ENCODE data around the gene PPM1M.

The PPM1M gene

DNA sequence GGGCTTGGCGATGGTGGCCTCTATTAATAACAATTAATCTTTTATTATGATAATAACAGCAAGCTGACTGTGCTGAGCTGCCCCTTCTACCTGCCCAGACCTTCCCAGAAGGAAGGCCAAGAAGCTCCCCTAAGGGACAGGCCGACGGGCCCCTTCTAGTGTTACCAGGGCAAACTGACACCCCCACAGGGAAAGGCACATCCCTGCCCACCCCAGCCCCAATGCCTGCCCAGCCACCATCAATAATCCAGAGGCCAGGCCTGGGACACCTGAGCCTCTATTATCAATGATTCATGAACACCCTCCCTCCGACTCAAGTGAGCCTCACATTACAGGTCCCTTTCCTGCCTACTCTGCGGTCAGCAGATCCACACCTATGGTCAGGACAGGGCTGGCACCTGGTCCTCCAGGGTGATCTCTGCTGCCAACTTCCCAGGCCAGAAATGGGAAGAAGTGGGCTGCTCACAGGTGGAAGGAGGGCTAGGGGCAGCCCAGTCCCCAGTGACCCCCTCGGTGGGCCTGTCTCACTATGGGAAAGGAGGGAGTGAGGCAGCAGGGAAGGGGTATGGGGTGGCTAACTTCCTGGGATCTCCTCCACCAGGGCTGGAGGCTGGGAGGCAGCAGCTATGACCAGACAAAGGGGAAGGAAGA is 8.4 kb upstream of the PPM1M start:
- ATAC-seq (replicated peaks; ENCODE audit: extremely low read depth, poor library complexity, severe bottlenecking) (no peak), DNase-seq (ENCODE audit: low spot score in 2 of 2) (no peak)
- H3K9me3 Mint-ChIP-seq: no peaks in the 10 kb centered on the region
- no peaks in the 10 kb centered on the region for H3K27me3 Mint-ChIP-seq
- H3K4me3 Mint-ChIP-seq: peak overlapping the region; percentile 99
- H3K27ac Mint-ChIP-seq (ENCODE audit: low read depth): no peak overlapping the region
- H3K36me3 Mint-ChIP-seq (ENCODE audit: insufficient read depth): peaks cover 24% of the 10 kb centered on the region
- H3K4me1 Mint-ChIP-seq: peaks cover 67% of the 10 kb centered on the region

DNA sequence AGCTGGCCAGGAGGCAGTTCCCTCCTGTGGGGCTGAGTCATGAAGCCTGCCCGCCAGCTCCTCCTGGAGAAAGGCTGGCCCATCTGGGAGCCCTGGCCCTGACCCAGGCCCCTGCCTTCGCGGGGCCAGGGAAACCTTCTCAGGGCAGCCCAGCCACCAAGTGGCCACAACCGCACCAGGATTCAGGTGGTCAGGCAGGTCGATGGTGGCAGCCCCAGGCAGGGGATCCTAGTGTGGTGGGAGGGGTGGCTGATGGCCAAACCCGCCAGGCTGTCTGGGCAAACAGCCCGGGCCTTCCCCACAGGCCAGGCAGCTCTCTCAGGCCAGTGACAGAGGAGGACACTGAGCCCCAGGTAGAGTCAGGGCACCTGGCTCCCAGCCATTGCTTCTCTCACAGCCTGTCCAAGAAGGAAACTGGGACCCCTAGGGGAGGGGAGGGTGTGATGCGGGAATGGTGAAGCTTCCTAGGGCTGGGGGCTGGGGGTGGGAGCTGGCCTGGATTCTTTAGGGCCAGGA is 7.8 kb upstream of the PPM1M start:
- peaks cover 26% of the 10 kb centered on the region for H3K36me3 Mint-ChIP-seq (ENCODE audit: insufficient read depth)
- DNase-seq (ENCODE audit: low spot score in 2 of 2): no peak
- peak overlapping the region; percentile 99 for H3K4me3 Mint-ChIP-seq
- no peak overlapping the region for H3K27ac Mint-ChIP-seq (ENCODE audit: low read depth)
- H3K27me3 Mint-ChIP-seq: no peaks in the 10 kb centered on the region
- no peak for ATAC-seq (replicated peaks; ENCODE audit: extremely low read depth, poor library complexity, severe bottlenecking)
- peaks cover 62% of the 10 kb centered on the region for H3K4me1 Mint-ChIP-seq
- H3K9me3 Mint-ChIP-seq: no peaks in the 10 kb centered on the region

DNA sequence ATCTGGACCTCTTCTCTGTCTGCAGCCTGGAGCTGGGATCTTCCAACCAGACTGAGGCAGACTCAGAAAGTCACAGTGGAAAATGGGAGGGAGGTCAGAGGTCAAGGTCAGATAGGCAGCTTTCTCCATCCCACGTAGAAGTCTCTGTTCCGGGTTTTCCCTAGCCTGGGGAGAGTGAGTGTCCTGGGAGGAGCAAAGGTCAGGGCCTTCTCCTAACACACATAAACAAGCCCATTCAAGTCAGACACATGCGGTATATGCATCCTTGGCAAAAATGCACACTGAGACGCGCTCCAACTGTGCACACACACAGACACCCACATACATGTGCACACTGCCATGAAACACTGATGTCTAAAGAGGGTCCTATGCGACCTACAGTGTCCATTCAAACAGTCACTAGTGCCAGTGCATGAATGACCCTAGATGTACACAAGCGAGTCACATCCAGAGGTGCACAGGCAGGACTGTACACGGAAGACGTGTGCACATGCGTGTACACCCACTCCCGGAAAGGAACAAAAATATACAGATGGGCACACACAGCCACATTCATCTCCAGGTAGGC is 7.3 kb upstream of the PPM1M start:
- H3K27me3 Mint-ChIP-seq: no peaks in the 10 kb centered on the region
- DNase-seq (ENCODE audit: low spot score in 2 of 2): no peak
- H3K4me3 Mint-ChIP-seq: peak overlapping the region; percentile 99
- H3K27ac Mint-ChIP-seq (ENCODE audit: low read depth): peak overlapping the region; percentile 82
- no peaks in the 10 kb centered on the region for H3K9me3 Mint-ChIP-seq
- no peak for ATAC-seq (replicated peaks; ENCODE audit: extremely low read depth, poor library complexity, severe bottlenecking)
- peaks cover 65% of the 10 kb centered on the region for H3K4me1 Mint-ChIP-seq
- H3K36me3 Mint-ChIP-seq (ENCODE audit: insufficient read depth): peaks cover 26% of the 10 kb centered on the region

DNA sequence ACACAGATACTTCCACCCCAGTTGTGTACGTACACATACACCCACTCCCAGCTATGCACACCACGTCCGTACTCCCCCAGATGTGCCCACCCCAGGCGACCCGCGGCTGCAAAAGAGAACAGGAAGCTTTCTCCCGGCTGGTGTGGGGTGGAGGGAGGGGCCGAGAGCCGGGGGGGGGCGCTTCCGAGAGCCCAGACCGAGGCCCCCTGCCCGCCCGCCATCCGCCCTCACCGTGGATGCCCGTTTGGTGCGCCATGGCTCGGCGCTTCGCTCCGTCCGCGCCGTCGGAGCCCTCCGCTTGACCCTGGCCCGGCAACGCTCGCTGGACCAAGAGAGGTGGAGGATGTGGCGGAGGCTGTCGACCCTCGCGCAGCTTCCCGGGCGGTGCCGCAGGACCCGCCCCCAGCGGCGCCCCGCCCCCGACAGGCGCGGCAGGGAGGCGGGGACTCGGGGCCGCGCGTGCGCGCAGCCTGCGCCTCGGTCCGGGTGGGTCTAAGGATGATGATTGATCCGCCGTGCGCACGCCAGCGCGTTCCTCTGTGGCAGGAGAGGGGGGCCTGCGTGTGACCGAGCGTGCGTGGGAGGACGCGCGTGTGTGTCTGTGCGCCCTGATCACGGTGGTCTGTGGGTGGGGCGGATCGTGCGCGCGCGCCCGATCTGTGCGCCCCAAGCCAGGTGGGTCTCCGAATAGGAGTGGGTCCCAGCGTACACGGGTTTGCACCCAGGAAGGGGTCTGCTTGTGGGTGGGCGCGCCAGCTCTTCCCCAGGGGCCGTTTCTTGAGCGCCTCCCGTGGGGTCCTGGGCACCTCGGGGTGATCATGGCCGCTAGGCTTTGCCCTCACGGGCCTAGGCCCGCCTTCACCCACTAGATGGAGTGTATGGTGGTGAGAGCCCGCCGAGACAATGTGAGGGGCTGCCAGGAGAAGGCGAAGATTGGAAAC is 6.5 kb upstream of the PPM1M start, which contains the start of gene TWF2:
TSS of gene TWF2 (minus strand) at position 398 of the 941 bp plus-strand sequence. CDS start at position 256, 142 bp downstream.
- Mint-ChIP-seq H3K36me3 (ENCODE audit: insufficient read depth) (peaks cover 18% of the 10 kb centered on the region), H3K9me3 (no peaks in the 10 kb centered on the region), H3K4me3 (peak within 1 kb of the TSS; percentile 99), H3K4me1 (peaks cover 71% of the 10 kb centered on the region), H3K27ac (ENCODE audit: low read depth) (peak within 1 kb of the TSS; percentile 82), H3K27me3 (no peaks in the 10 kb centered on the region)
- DNase-seq (ENCODE audit: low spot score in 2 of 2): peak; percentile 75 to 77
- ATAC-seq (replicated peaks; ENCODE audit: extremely low read depth, poor library complexity, severe bottlenecking): peak; percentile 82

DNA sequence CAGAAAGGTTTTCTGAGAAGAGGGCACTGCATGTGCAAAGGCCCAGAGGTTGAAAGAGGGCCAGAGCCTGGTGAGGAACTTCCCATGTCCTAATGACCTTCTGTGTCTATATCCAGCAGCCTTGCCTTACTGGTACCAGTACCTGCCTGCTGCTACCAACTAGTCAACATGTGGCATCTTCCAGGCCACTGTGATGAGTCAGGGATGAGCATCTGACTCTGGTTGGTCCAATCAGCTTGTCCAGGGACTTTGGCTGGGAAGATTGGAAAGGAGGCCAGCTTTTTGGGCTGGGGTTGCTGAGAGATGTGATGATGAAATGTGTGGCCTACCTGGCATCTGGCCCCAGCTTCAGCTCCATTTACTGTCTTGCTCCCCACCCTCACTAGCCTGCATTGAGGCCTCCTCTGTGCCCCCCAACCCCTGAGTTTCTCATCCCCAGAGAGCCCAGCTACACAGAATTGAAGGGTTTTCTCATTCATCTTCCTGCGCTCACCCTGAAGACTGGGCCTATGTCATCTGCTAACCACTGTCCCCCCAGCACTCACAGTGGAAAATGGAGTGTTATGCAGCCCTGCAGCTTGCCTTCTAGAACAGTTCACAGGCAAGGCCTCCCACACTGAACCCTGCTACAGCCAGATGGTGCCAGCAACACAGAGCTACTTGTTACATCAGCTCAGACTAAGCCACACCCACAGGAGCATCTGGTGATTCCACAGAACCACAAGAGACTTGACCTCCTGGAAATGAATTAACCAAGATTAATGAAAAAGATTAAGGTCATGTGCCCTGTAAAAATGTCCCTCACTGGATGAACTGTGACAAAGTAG is 5.3 kb upstream of the PPM1M start:
- Mint-ChIP-seq H3K9me3 (no peaks in the 10 kb centered on the region), H3K4me3 (peak overlapping the region; percentile 99), H3K36me3 (ENCODE audit: insufficient read depth) (peaks cover 17% of the 10 kb centered on the region), H3K27ac (ENCODE audit: low read depth) (peak overlapping the region; percentile 82), H3K4me1 (peaks cover 68% of the 10 kb centered on the region), H3K27me3 (no peaks in the 10 kb centered on the region)
- ATAC-seq (replicated peaks; ENCODE audit: extremely low read depth, poor library complexity, severe bottlenecking): no peak
- no peak for DNase-seq (ENCODE audit: low spot score in 2 of 2)

DNA sequence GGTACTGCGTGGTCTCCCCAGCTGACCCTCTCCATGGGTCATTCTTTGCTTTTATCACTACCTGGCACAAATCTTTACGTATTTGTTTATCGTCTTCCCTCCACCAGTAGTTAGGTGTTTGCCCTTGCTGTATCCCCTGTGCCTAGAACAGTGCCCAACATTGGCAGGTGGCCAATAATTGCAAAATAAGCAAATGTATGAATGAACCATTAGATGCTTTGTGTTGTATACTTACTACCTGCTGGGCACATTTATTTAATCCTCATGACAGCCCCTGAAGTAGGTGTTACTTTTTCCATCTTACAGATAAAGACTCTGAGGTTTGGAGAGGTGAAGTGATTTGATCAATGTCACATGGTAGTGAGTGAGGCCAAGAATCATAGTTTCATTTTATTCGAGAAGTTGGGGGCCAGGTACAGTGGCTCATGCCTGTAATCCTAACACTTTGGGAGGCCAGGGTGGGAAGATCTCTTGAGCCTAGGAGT is 4.6 kb upstream of the PPM1M start:
- H3K4me3 Mint-ChIP-seq: peak overlapping the region; percentile 99
- no peak for ATAC-seq (replicated peaks; ENCODE audit: extremely low read depth, poor library complexity, severe bottlenecking)
- peaks cover 17% of the 10 kb centered on the region for H3K36me3 Mint-ChIP-seq (ENCODE audit: insufficient read depth)

DNA sequence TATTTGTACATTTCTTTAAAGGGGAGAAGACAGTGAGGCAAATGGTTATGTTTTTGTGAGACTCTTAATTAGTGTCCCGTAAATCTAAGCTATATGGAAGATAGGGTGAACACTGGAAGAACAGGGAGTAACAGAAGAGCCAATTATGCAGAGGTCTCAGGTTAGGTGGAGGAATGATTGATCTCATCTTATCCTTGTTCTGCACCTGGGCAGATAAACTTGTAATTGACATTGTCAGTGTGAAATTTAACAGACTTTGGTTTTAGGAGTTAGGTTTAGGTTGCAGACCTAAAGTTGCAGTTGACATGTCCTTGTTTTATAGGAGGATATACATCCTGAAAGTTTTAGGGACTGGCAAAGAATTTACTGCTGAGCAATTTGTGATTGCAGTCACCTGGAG is 3.5 kb upstream of the PPM1M start:
- H3K4me3 Mint-ChIP-seq: no peak overlapping the region
- no peak overlapping the region for H3K27ac Mint-ChIP-seq (ENCODE audit: low read depth)
- H3K4me1 Mint-ChIP-seq: peaks cover 61% of the 10 kb centered on the region
- peaks cover 22% of the 10 kb centered on the region for H3K36me3 Mint-ChIP-seq (ENCODE audit: insufficient read depth)
- H3K9me3 Mint-ChIP-seq: no peaks in the 10 kb centered on the region
- DNase-seq (ENCODE audit: low spot score in 2 of 2) (no peak), ATAC-seq (replicated peaks; ENCODE audit: extremely low read depth, poor library complexity, severe bottlenecking) (no peak)
- no peaks in the 10 kb centered on the region for H3K27me3 Mint-ChIP-seq

More for the DNA sequence above, 4.6 kb upstream of the PPM1M start:
- Mint-ChIP-seq H3K9me3 (no peaks in the 10 kb centered on the region), H3K27me3 (no peaks in the 10 kb centered on the region), H3K4me1 (peaks cover 62% of the 10 kb centered on the region), H3K27ac (ENCODE audit: low read depth) (peak overlapping the region; percentile 39)
- no peak for DNase-seq (ENCODE audit: low spot score in 2 of 2)

DNA sequence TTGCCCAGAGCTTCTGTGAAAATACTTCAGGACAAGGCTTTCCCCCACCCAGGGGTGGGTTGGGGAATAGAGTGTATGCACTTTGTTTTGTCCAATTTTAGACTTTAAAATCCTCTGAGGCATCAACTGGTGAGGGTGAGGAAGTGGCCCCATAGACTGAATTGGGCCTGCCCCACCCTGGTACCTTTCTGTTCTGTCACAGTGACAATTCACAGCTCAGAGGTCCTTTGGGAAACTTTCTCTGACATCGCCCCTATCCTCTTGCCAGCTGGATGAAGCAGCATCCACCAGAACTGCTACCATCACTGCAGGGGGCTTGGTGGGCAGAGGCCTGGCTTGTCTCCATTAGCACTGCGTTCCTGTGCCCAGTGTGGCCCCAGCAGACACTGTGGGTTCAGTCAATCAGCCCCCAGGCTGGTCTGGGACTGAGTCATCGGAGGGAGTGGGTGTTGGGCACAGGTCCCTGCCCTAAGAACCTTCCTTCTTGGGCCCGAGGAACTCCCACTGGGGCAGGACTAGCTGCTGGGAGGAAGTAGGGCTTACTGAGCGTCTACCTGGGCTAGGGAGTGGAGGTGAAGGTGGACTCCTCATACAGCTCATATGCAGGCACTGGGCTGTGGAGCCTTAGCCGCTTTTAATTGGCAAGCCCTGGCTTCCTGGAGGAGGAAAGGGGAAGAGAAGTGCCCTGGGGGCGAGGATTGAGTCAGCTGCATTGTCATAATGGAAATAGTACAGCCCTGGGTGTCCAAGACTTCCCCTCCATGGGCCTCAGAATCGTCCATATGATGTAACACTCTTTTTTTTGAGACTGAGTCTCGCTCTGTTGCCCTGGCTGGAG is 1.5 kb upstream of the PPM1M start:
- ATAC-seq (replicated peaks; ENCODE audit: extremely low read depth, poor library complexity, severe bottlenecking) (no peak), DNase-seq (ENCODE audit: low spot score in 2 of 2) (no peak)
- no peaks in the 10 kb centered on the region for H3K27me3 Mint-ChIP-seq
- H3K27ac Mint-ChIP-seq (ENCODE audit: low read depth): peak overlapping the region; percentile 87
- no peaks in the 10 kb centered on the region for H3K9me3 Mint-ChIP-seq
- H3K4me3 Mint-ChIP-seq: peak overlapping the region; percentile 88
- peaks cover 68% of the 10 kb centered on the region for H3K4me1 Mint-ChIP-seq
- peaks cover 30% of the 10 kb centered on the region for H3K36me3 Mint-ChIP-seq (ENCODE audit: insufficient read depth)

DNA sequence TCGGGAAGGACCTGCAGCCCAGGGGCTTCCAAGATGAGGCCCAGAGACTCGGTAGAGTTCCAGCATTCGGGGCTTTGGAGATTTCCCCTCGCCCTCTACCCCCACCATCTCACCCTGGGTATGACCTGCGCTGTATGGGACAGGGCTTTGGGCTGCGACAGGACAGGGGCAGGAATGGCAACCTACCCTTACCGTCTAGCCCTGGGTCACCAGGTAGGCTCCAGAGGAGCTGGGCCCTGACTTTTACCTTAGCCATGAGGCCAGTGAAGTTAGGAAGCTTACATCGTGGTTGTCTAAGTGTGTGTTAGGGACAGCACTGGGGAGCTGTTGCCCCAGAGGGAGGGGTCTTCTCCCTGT is 683 bp downstream of the PPM1M start:
- no peaks in the 10 kb centered on the region for H3K27me3 Mint-ChIP-seq
- peak overlapping the region; percentile 88 for H3K4me3 Mint-ChIP-seq
- H3K27ac Mint-ChIP-seq (ENCODE audit: low read depth): peak overlapping the region; percentile 82
- peaks cover 33% of the 10 kb centered on the region for H3K36me3 Mint-ChIP-seq (ENCODE audit: insufficient read depth)
- ATAC-seq (replicated peaks; ENCODE audit: extremely low read depth, poor library complexity, severe bottlenecking) (peak; percentile 22), DNase-seq (ENCODE audit: low spot score in 2 of 2) (no peak)
- H3K9me3 Mint-ChIP-seq: no peaks in the 10 kb centered on the region
- H3K4me1 Mint-ChIP-seq: peaks cover 63% of the 10 kb centered on the region

DNA sequence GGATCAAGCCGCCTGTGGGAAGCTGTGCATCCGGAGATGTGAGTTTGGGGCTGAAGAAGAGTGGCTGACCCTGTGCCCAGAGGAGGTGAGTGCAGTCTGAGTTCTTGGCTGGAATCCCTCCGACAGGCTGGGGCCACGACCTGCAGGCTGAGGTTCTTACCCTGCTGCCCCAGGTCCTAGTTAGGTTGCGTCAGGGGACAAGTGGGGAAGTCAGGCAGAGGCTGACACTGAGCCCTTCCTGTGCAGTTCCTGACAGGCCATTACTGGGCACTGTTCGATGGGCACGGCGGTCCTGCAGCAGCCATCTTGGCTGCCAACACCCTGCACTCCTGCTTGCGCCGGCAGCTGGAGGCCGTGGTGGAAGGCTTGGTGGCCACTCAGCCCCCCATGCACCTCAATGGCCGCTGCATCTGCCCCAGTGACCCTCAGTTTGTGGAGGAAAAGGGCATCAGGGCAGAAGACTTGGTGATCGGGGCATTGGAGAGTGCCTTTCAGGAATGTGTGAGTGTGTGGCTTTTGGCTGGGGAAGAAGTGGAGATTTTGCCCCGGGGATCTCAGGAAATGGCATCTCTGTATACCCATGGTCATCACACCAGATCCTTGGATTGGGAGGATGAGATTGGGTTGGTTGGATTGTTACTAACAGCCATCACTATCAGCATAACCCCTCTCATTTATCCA is 1.3 kb downstream of the PPM1M start:
- Mint-ChIP-seq H3K4me3 (peak overlapping the region; percentile 88), H3K27me3 (no peaks in the 10 kb centered on the region), H3K9me3 (no peaks in the 10 kb centered on the region), H3K4me1 (peaks cover 65% of the 10 kb centered on the region), H3K36me3 (ENCODE audit: insufficient read depth) (peaks cover 37% of the 10 kb centered on the region), H3K27ac (ENCODE audit: low read depth) (peak overlapping the region; percentile 82)
- DNase-seq (ENCODE audit: low spot score in 2 of 2) (no peak), ATAC-seq (replicated peaks; ENCODE audit: extremely low read depth, poor library complexity, severe bottlenecking) (no peak)
